ENCODE measurements around the gene PFN2.

- TF ChIP-seq CTCF (conservative IDR thresholded peaks at IDR 0.05) (no peak), ZFX (IDR thresholded peaks at IDR 0.05) (no peak)
Measured at GRCh38 chr3:149917124-149917667, 53.5 kb downstream of the PFN2 start.

All from C4-2B (cell line).